KMS-11 (cell line): ENCODE data around the gene ZBTB44.

ENCODE experiments used
- H2AFZ ChIP-seq: fragments of 200-600 bp; sonication (generic); 2 replicates; pipeline ENCODE4 v1.6.1; 2016; ENCODE audit warnings: antibody characterized with exemption, mixed run types, low read depth
- H3K27ac ChIP-seq: fragments of 200-600 bp; sonication (generic); 2 replicates; pipeline ENCODE4 v1.6.1; 2016; ENCODE audit warnings: mild to moderate bottlenecking, mixed run types
- H3K27me3 ChIP-seq: fragments of 200-600 bp; sonication (generic); 2 replicates; pipeline ENCODE4 v1.6.1; 2017; ENCODE audit warnings: mild to moderate bottlenecking, low read depth, mixed run types, moderate library complexity; ENCODE audit not compliant: insufficient read depth
- H3K36me3 ChIP-seq: fragments of 200-600 bp; sonication (generic); 2 replicates; pipeline ENCODE4 v1.6.1; 2017; ENCODE audit warnings: mild to moderate bottlenecking, mixed run types; ENCODE audit not compliant: insufficient read depth
- H3K4me1 ChIP-seq: fragments of 200-600 bp; sonication (generic); 2 replicates; pipeline ENCODE4 v1.6.1; 2016; ENCODE audit warnings: mild to moderate bottlenecking, low read depth, mixed run types; ENCODE audit not compliant: poor library complexity, severe bottlenecking
- H3K4me2 ChIP-seq: fragments of 200-600 bp; sonication (generic); 2 replicates; pipeline ENCODE4 v1.7.0; 2016; ENCODE audit warnings: mild to moderate bottlenecking, mixed run types
- H3K4me3 ChIP-seq: fragments of 200-600 bp; sonication (generic); IDR thresholded peaks from 2 replicates; pipeline ENCODE4 v1.6.1; 2017; ENCODE audit warnings: low read depth, low read length, mixed read lengths; ENCODE audit not compliant: insufficient read depth
- H3K79me2 ChIP-seq: fragments of 200-600 bp; sonication (generic); 2 replicates; pipeline ENCODE4 v1.6.1; 2016; ENCODE audit warnings: low read depth, mixed run types; ENCODE audit not compliant: insufficient read depth
- H3K9ac ChIP-seq: fragments of 200-600 bp; sonication (generic); 2 replicates; pipeline ENCODE4 v1.6.1; 2016; ENCODE audit warnings: mild to moderate bottlenecking, mixed run types
- H4K20me1 ChIP-seq: fragments of 200-600 bp; sonication (generic); 2 replicates; pipeline ENCODE4 v1.6.1; 2016; ENCODE audit warnings: mild to moderate bottlenecking, mixed run types; ENCODE audit not compliant: insufficient read depth
- CTCF ChIP-seq: fragments of 200-600 bp; sonication (generic); conservative IDR thresholded peaks from 2 replicates; pipeline ENCODE4 v1.6.1; 2017; ENCODE audit warnings: low read depth, mild to moderate bottlenecking, antibody characterized with exemption, low read length, moderate library complexity, mixed read lengths

Gene ZBTB44

DNA sequence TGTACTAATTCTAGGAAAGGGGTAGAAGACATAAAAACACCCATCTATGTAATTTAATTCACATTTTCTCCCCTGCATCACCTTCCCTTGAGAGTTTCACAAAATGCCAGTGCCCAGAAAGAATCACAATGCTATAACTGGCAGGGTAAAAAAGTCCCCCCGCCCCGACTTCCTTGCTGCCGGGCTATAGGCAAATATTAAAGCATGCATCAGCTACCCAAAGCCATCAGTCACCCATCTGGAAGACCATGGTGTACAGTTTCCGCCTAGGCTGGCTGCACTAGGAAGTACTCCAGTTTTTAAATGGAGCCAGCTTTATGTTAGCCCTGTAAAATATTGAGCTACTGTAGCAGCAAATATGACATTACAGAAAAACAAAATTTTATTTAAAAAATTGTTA is 87.3 kb downstream of the ZBTB44 start:
- H2AFZ ChIP-seq: no peak overlapping the region
- H3K36me3 ChIP-seq: no peaks in the 10 kb centered on the region
- H3K27me3 ChIP-seq: no peaks in the 10 kb centered on the region
- no peaks in the 10 kb centered on the region for H3K4me1 ChIP-seq
- TF ChIP-seq CTCF: no peak
- no peaks in the 10 kb centered on the region for H3K79me2 ChIP-seq
- no peak overlapping the region for H3K27ac ChIP-seq
- H3K4me3 ChIP-seq: no peak overlapping the region
- no peak overlapping the region for H3K9ac ChIP-seq
- no peaks in the 10 kb centered on the region for H4K20me1 ChIP-seq
- no peak overlapping the region for H3K4me2 ChIP-seq

- Histone ChIP-seq H3K27ac (no peak overlapping the region), H3K79me2 (no peaks in the 10 kb centered on the region), H3K27me3 (no peaks in the 10 kb centered on the region), H3K4me2 (no peak overlapping the region), H3K4me3 (no peak overlapping the region), H3K4me1 (no peaks in the 10 kb centered on the region), H4K20me1 (no peaks in the 10 kb centered on the region), H2AFZ (no peak overlapping the region), H3K9ac (no peak overlapping the region), H3K36me3 (no peaks in the 10 kb centered on the region)
- TF ChIP-seq CTCF: no peak
Observed at GRCh38 chr11:130223291-130223971, 91.3 kb downstream of the ZBTB44 start.

DNA sequence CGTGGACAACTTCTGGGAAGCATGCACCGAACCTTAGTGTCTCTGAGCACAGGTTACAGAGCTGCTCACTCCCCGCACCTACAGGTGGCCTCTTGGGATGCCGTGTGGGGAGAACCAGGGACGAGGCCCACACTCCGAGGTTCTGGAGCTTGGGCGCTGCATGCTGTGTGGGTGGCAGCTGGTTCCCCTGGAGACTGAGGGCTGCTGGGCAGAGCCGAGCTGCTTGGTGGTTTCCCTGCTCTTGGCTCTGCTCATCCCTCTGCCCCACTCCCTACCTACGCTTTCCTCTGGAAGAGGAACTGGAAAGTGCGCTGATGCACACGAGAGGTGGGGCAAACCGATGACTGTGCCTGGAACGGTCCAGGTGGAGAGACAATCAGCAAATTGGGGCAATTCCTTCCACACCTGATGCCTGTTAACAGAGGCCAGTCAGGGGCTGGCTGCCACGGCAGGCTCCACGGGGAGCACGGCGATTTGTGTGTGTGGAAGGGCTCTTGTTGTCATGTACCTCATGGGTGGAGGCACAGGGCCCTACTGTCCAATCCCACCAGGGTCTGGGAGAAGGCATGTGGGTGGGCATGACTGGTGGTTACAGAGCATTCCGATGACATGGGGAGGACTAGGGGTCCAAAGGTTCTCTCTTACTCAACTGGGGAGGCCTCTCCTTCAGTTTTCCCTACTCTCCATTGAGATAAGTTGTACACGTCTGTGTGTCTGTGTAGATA is 94.2 kb downstream of the ZBTB44 start:
- Histone ChIP-seq H3K27me3 (no peaks in the 10 kb centered on the region), H3K4me2 (no peak overlapping the region), H3K79me2 (no peaks in the 10 kb centered on the region), H3K36me3 (no peaks in the 10 kb centered on the region), H4K20me1 (no peaks in the 10 kb centered on the region), H3K27ac (no peak overlapping the region), H3K4me3 (no peak overlapping the region), H2AFZ (no peak overlapping the region), H3K9ac (no peak overlapping the region), H3K4me1 (no peaks in the 10 kb centered on the region)
- TF ChIP-seq CTCF: no peak

DNA sequence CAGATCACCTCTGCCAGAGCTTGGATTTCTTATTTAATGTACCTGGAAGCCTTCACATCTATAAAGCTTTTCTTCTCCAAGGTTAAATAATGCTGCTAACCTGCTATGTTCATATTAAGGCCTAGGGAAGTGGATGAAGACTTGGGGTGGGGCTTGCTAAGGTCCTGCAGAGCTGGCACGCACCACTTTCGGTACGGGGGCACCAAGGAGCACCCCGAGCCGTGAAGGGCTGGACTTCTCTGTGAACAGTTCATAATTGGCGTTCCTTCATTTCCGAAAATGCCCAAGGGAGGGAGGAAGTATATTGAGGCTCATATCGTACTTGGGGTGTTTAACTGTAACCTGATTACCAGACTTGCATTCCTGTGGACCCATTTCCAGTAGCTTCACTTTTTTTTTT is 95.6 kb downstream of the ZBTB44 start:
- H3K9ac ChIP-seq: no peak overlapping the region
- no peaks in the 10 kb centered on the region for H4K20me1 ChIP-seq
- H3K27me3 ChIP-seq: no peaks in the 10 kb centered on the region
- no peaks in the 10 kb centered on the region for H3K79me2 ChIP-seq
- H3K27ac ChIP-seq: no peak overlapping the region
- H3K4me1 ChIP-seq: no peaks in the 10 kb centered on the region
- no peak overlapping the region for H3K4me2 ChIP-seq
- no peak overlapping the region for H2AFZ ChIP-seq
- TF ChIP-seq CTCF: no peak
- no peaks in the 10 kb centered on the region for H3K36me3 ChIP-seq
- no peak overlapping the region for H3K4me3 ChIP-seq
